HG03442 (cell line): ENCODE data around the gene CLCN4.
A peak's percentile ranks its signal among the peaks of the same experiment; 100 is the strongest.

Experiments
- ATAC-seq: cut with Tn5 transposase; IDR thresholded peaks from one replicate; pipeline ENCODE4 v1.9.1; 2021; ENCODE audit warnings: mild to moderate bottlenecking, moderate library complexity; ENCODE audit not compliant: unreplicated experiment

CLCN4 gene

GRCh38 chrX:10190367-10190766 lies 33.6 kb downstream of the CLCN4 start:
- no peak for ATAC-seq

GRCh38 chrX:10193587-10193986 lies 36.8 kb downstream of the CLCN4 start:
- ATAC-seq, result no peak

- ATAC-seq, result no peak
Observed at GRCh38 chrX:10195425-10195824, 38.6 kb downstream of the CLCN4 start.

GRCh38 chrX:10195947-10196346 lies 39.2 kb downstream of the CLCN4 start:
- no peak for ATAC-seq

- no peak for ATAC-seq
Observed at GRCh38 chrX:10197279-10198210, 40.8 kb downstream of the CLCN4 start.

- ATAC-seq, result no peak
Observed at GRCh38 chrX:10198254-10198653, 41.5 kb downstream of the CLCN4 start.

- peak; percentile 81 for ATAC-seq
Observed at GRCh38 chrX:10199212-10199611, 42.4 kb downstream of the CLCN4 start.

- no peak for ATAC-seq
Observed at GRCh38 chrX:10203617-10204016, 46.8 kb downstream of the CLCN4 start.

GRCh38 chrX:10206317-10206716 lies 49.5 kb downstream of the CLCN4 start:
- ATAC-seq, result no peak

- no peak for ATAC-seq
Observed at GRCh38 chrX:10208281-10208856, 51.6 kb downstream of the CLCN4 start.

- no peak for ATAC-seq
Observed at GRCh38 chrX:10208953-10209352, 52.2 kb downstream of the CLCN4 start.

- no peak for ATAC-seq
Observed at GRCh38 chrX:10212395-10212794, 55.6 kb downstream of the CLCN4 start.

GRCh38 chrX:10213716-10214115 lies 56.9 kb downstream of the CLCN4 start:
- no peak for ATAC-seq

- no peak for ATAC-seq
Observed at GRCh38 chrX:10216208-10216607, 59.4 kb downstream of the CLCN4 start.

GRCh38 chrX:10217198-10217597 lies 60.4 kb downstream of the CLCN4 start:
- ATAC-seq, result no peak

- no peak for ATAC-seq
Observed at GRCh38 chrX:10221651-10222050, 64.9 kb downstream of the CLCN4 start.

GRCh38 chrX:10223276-10223675 lies 66.5 kb downstream of the CLCN4 start:
- ATAC-seq, result no peak

GRCh38 chrX:10223781-10224180 lies 67.0 kb downstream of the CLCN4 start:
- ATAC-seq, result no peak

- ATAC-seq, result no peak
Observed at GRCh38 chrX:10230222-10230621, 73.4 kb downstream of the CLCN4 start.

- ATAC-seq, result no peak
Observed at GRCh38 chrX:10231461-10231860, 74.7 kb downstream of the CLCN4 start.

- no peak for ATAC-seq
Observed at GRCh38 chrX:10233173-10233572, 76.4 kb downstream of the CLCN4 start.

- no peak for ATAC-seq
Observed at GRCh38 chrX:10233696-10234095, 76.9 kb downstream of the CLCN4 start.
